HCT116 (cell line): ENCODE measurements around the gene TLX2. TPM values are rescaled to one million over a fixed set of nuclear protein-coding genes. Genes with fewer than 3 reads are reported as not detected.

Experiments used
- ATAC-seq: fragments of 200-7000 bp; cut with Tn5 transposase; 2 replicates; pipeline ENCODE4 v1.9.1; 2020; ENCODE audit warnings: mild to moderate bottlenecking, moderate library complexity
- BruUV-seq: library from RNA; stranded (reverse); fragments of 400-500 nt; replicated peaks from 2 replicates; lab custom pipeline; 2021; lab: Mats Ljungman, UMichigan
- CTCF ChIA-PET: fragments of 300-600 bp; sonication (Branson Sonifier 250); formaldehyde crosslinking; loops from one replicate; lab custom pipeline; 2021; ENCODE audit warnings: antibody characterized with exemption; lab: Charles Lee
- POLR2A ChIA-PET: fragments of 300-600, 350-600 bp; sonication (Branson Sonifier 250); formaldehyde crosslinking; loops from one replicate; lab custom pipeline; 2021; ENCODE audit warnings: antibody characterized with exemption; lab: Charles Lee
- RAD21 ChIA-PET, 2 experiments: fragments of 300-600 bp; sonication (Branson Sonifier 250); formaldehyde crosslinking; loops; one replicate each; lab custom pipeline; 2023; ENCODE audit warnings: low total read pairs in 2 of 2; ENCODE audit not compliant: uncharacterized antibody in 2 of 2, unreplicated experiment in 2 of 2, low non-redundant PET in 1 of 2; lab: Charles Lee
- DNase-seq: peaks from one replicate; pipeline ENCODE4 v3.0.0-alpha.2; 2010; ENCODE audit warnings: low read depth, low spot score
- H2AFZ ChIP-seq: fragments of 200-600 bp; shearing (Covaris generic), sonication (generic); 2 replicates; pipeline ENCODE4 v1.6.1; 2017; ENCODE audit warnings: low read depth, mixed run types, mixed read lengths, antibody characterized with exemption, low read length; ENCODE audit not compliant: poor library complexity, severe bottlenecking
- H3K27ac ChIP-seq: 2 replicates; pipeline ENCODE4 v1.5.1; 2012; ENCODE audit warnings: low read depth, low read length
- H3K27me3 ChIP-seq: fragments of 200-600 bp; sonication (generic); 2 replicates; pipeline ENCODE4 v1.6.1; 2016; ENCODE audit warnings: mixed run types, low read length, mixed read lengths; ENCODE audit not compliant: insufficient read depth
- H3K36me3 ChIP-seq, 2 experiments: fragments of 200-500 bp in 1 of 2; fragments of 200-600 bp in 1 of 2; sonication (Bioruptor generic) in 1 of 2; sonication (generic) in 1 of 2; 2 replicates each; pipeline versions ENCODE4 v1.5.1 to v1.6.1; 2014 to 2016; ENCODE audit warnings: low read length in 2 of 2, inconsistent platforms in 1 of 2, mixed read lengths in 1 of 2, mixed run types in 1 of 2; ENCODE audit not compliant: insufficient read depth in 2 of 2, control insufficient read depth in 1 of 2
- H3K4me1 ChIP-seq, 2 experiments: fragments of 200-600 bp in 1 of 2; sonication (generic) in 1 of 2; 2 replicates each; pipeline versions ENCODE4 v1.5.1 to v1.6.1; 2012 to 2017; ENCODE audit warnings: low read length in 2 of 2, inconsistent platforms in 1 of 2, mild to moderate bottlenecking in 1 of 2, mixed read lengths in 1 of 2, mixed run types in 1 of 2, moderate library complexity in 1 of 2; ENCODE audit not compliant: insufficient read depth in 2 of 2, control insufficient read depth in 1 of 2
- H3K4me2 ChIP-seq: fragments of 200-600 bp; sonication (generic); 2 replicates; pipeline ENCODE4 v1.6.1; 2017; ENCODE audit warnings: mixed run types, low read length, mixed read lengths
- H3K4me3 ChIP-seq, 2 experiments: fragments of 200-600 bp in 1 of 2; sonication (generic) in 1 of 2; replicated peaks in 1 of 2; 2 replicates each; pipeline ENCODE4 v1.5.1; 2011 to 2016; ENCODE audit warnings: low read length in 2 of 2, control low read depth in 1 of 2, low read depth in 1 of 2, mild to moderate bottlenecking in 1 of 2, mixed read lengths in 1 of 2, mixed run types in 1 of 2
- H3K79me2 ChIP-seq: fragments of 200-600 bp; sonication (generic); 2 replicates; pipeline ENCODE4 v1.6.1; 2017; ENCODE audit warnings: mild to moderate bottlenecking, mixed run types, low read length, moderate library complexity, mixed read lengths; ENCODE audit not compliant: insufficient read depth
- H3K9ac ChIP-seq: fragments of 200-600 bp; sonication (generic); 2 replicates; pipeline ENCODE4 v1.6.1; 2016; ENCODE audit warnings: low read length, mixed read lengths
- H3K9me2 ChIP-seq: fragments of 200-600 bp; sonication (generic), shearing (Covaris generic); 2 replicates; pipeline ENCODE4 v1.6.1; 2017; ENCODE audit warnings: mixed run types, mild to moderate bottlenecking, moderate library complexity; ENCODE audit not compliant: insufficient read depth
- H3K9me3 ChIP-seq, 2 experiments: fragments of 200-500 bp in 1 of 2; fragments of 200-600 bp in 1 of 2; sonication (Bioruptor generic) in 1 of 2; sonication (generic) in 1 of 2; 2 replicates each; pipeline ENCODE4 v1.6.1; 2014 to 2017; ENCODE audit warnings: low read length in 2 of 2, mixed read lengths in 2 of 2, inconsistent platforms in 1 of 2, low read depth in 1 of 2, mild to moderate bottlenecking in 1 of 2, mixed run types in 1 of 2, moderate library complexity in 1 of 2; ENCODE audit not compliant: control insufficient read depth in 1 of 2, insufficient read depth in 1 of 2
- H4K20me1 ChIP-seq: fragments of 200-600 bp; sonication (generic), shearing (Covaris generic); 2 replicates; pipeline ENCODE4 v1.6.1; 2017; ENCODE audit warnings: mixed run types, mild to moderate bottlenecking, moderate library complexity; ENCODE audit not compliant: insufficient read depth
- ELF1 ChIP-seq: IDR thresholded peaks from 2 replicates; pipeline ENCODE4 v1.6.1; 2012; ENCODE audit warnings: low read depth, borderline replicate concordance
- EZH2 ChIP-seq: fragments of 200-600 bp; sonication (generic); IDR thresholded peaks from 2 replicates; pipeline ENCODE4 v1.6.1; 2017; ENCODE audit warnings: antibody characterized with exemption, mixed run types
- FOSL1 ChIP-seq: IDR thresholded peaks from 2 replicates; pipeline ENCODE4 v1.6.1; 2012; ENCODE audit warnings: low read depth
- POLR2A ChIP-seq: IDR thresholded peaks from 2 replicates; pipeline ENCODE4 v1.7.0; 2011; ENCODE audit warnings: borderline replicate concordance; ENCODE audit not compliant: insufficient read depth, insufficient read length; ENCODE audit errors: extremely low read depth
- ZBTB33 ChIP-seq: IDR thresholded peaks from 2 replicates; pipeline ENCODE4 v1.6.1; 2011; ENCODE audit warnings: mild to moderate bottlenecking, low read length, moderate library complexity; ENCODE audit not compliant: insufficient replicate concordance; ENCODE audit errors: extremely low read depth
- ZFX ChIP-seq: fragments of 450-650 bp; IDR thresholded peaks from 2 replicates; pipeline ENCODE4 v1.6.1; 2017
- intact Hi-C: fragments of 100-400 bp; cut with micrococcal nuclease; formaldehyde crosslinking; loops from 2 replicates; pipeline ENCODE4 v1.10.0; 2022
- total RNA-seq: library from RNA; stranded (reverse); gene quantifications from one replicate; pipeline ENCODE4 v1.2.1, GENCODE V29; 2021; ENCODE audit not compliant: unreplicated experiment
- TF ChIP-seq, protein P1 (sequence below): IDR thresholded peaks from 2 replicates; pipeline ENCODE4 v1.6.1; 2012

Gene TLX2
- total RNA-seq, 1 experiment from 2014 or later = not detected

DNA sequence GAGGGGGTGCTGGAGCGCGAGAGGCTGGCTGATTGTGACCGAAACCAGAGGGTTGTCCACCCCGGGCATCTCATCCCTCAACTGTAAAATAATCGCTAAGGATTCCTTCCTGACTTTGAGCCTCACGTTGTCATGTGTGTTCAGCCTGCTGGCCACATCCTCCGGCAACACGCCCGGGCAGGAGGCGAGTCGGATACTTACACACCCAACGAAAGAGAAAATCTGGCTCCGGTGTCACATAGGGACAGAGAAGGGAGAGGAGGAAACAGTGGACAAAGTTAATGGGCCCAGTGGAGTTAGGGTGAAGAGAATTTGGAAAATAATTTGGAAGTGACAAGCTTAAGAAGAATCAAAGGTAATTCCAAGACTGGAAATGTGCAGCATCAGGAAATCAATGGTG is 2.4 kb downstream of the TLX2 start:
- POLR2A ChIA-PET = no interaction called here
- no TSS peak for BruUV-seq

More for the DNA sequence above, 2.4 kb downstream of the TLX2 start:
- Histone ChIP-seq H3K9me2 (no peaks in the 10 kb centered on the region), H3K4me1 (no peaks in the 10 kb centered on the region), H3K4me2 (no peak overlapping the region), H3K36me3 (no peaks in the 10 kb centered on the region), H3K9me3 (no peaks in the 10 kb centered on the region), H2AFZ (no peak overlapping the region), H3K79me2 (no peaks in the 10 kb centered on the region), H3K27ac (no peak overlapping the region), H4K20me1 (no peaks in the 10 kb centered on the region), H3K9ac (no peak overlapping the region), H3K27me3 (no peaks in the 10 kb centered on the region), H3K4me3 (no peak overlapping the region)
- DNase-seq (no peak), ATAC-seq (no peak)
- intact Hi-C loops = no loop called here
- ChIA-PET CTCF (no interaction called here), RAD21 (no interaction called here)
- TF ChIP-seq, protein P1, sequence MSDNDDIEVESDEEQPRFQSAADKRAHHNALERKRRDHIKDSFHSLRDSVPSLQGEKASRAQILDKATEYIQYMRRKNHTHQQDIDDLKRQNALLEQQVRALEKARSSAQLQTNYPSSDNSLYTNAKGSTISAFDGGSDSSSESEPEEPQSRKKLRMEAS = no peak
- TF ChIP-seq ZFX (no peak), ZBTB33 (no peak), EZH2 (no peak), POLR2A (no peak), ELF1 (no peak), FOSL1 (no peak)
